GM21390 (cell line): ENCODE results near the gene PFKFB4.

Source experiments
- ATAC-seq: cut with Tn5 transposase; IDR thresholded peaks from one replicate; pipeline ENCODE4 v1.9.1; 2021; ENCODE audit not compliant: unreplicated experiment

PFKFB4 gene

GRCh38 chr3:48585411-48585810 lies 28.8 kb upstream of the PFKFB4 start:
- ATAC-seq, result no peak

GRCh38 chr3:48584836-48585235 lies 28.2 kb upstream of the PFKFB4 start:
- ATAC-seq, result no peak

GRCh38 chr3:48581621-48582481 lies 25.2 kb upstream of the PFKFB4 start:
- no peak for ATAC-seq

GRCh38 chr3:48576647-48577046 lies 20.0 kb upstream of the PFKFB4 start:
- no peak for ATAC-seq

GRCh38 chr3:48575366-48575765 lies 18.8 kb upstream of the PFKFB4 start:
- ATAC-seq, result no peak

GRCh38 chr3:48573973-48574585 lies 17.5 kb upstream of the PFKFB4 start:
- ATAC-seq, result no peak

- no peak for ATAC-seq
These were observed 15.9 kb upstream of the PFKFB4 start for GRCh38 chr3:48572517-48572916.

GRCh38 chr3:48571938-48572337 lies 15.3 kb upstream of the PFKFB4 start:
- no peak for ATAC-seq

- ATAC-seq, result no peak
These were observed 13.3 kb upstream of the PFKFB4 start for GRCh38 chr3:48569808-48570450.

- ATAC-seq, result no peak
These were observed 12.8 kb upstream of the PFKFB4 start for GRCh38 chr3:48569400-48569799.

- ATAC-seq, result no peak
These were observed 11.9 kb upstream of the PFKFB4 start for GRCh38 chr3:48568476-48568875.

GRCh38 chr3:48567500-48567899 lies 10.9 kb upstream of the PFKFB4 start:
- ATAC-seq, result no peak

GRCh38 chr3:48567090-48567489 lies 10.5 kb upstream of the PFKFB4 start:
- no peak for ATAC-seq

GRCh38 chr3:48566401-48566760 lies 9.8 kb upstream of the PFKFB4 start:
- no peak for ATAC-seq

GRCh38 chr3:48565591-48566400 lies 9.2 kb upstream of the PFKFB4 start:
- no peak for ATAC-seq

- no peak for ATAC-seq
These were observed 8.6 kb upstream of the PFKFB4 start for GRCh38 chr3:48565186-48565585.

GRCh38 chr3:48564667-48565066 lies 8.1 kb upstream of the PFKFB4 start:
- no peak for ATAC-seq

GRCh38 chr3:48564022-48564421 lies 7.4 kb upstream of the PFKFB4 start:
- no peak for ATAC-seq

GRCh38 chr3:48563382-48563918 lies 6.8 kb upstream of the PFKFB4 start, which contains the start of gene UCN2:
TSS of gene UCN2 (minus strand) at chr3:48563781. CDS start at chr3:48563124, 657 bp downstream.
- ATAC-seq, result no peak

GRCh38 chr3:48562367-48563095 lies 5.9 kb upstream of the PFKFB4 start:
- ATAC-seq, result no peak
